Suprapubic skin (tissue), 4 donors: ENCODE measurements around the gene LBHD2.
"Not testable (repeated sequence)": the region's sequence is repeated elsewhere in the genome, so short reads cannot be mapped to it uniquely, and the experiment has no call there.

Experiments
- EP300 ChIP-seq: sonication (generic); formaldehyde crosslinking; IDR thresholded peaks from one replicate; pipeline ENCODE4 v1.6.1; 2017; ENCODE audit warnings: antibody characterized with exemption
- POLR2AphosphoS5 ChIP-seq, 3 donors: sonication (generic); formaldehyde crosslinking; IDR thresholded peaks; one replicate each; pipeline ENCODE4 v1.6.1; 2017; ENCODE audit warnings: antibody characterized with exemption in 3 of 3

DNA sequence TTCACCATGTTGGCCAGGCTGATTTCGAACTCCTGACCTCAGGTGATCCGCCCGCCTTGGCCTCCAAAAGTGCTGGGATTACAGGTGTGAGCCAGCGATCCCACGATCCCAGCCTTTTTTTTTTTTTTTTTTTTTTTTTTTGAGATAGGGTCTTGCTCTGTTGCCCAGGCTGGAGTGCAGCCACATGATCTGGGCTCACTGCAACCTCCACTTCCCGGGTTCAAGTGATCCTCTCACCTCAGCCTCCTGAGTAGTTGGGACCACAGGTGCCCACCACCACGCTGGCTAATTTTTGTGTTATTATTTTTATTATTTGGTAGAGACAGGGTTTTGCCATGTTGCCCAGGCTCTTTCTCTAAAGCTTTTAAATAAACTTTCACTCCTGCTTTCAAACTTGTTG, 33.5 kb downstream of the LBHD2 start:
- not testable (repeated sequence) for TF ChIP-seq EP300; POLR2AphosphoS5 (IDR thresholded peaks at IDR 0.05)
